GM19023 (cell line): ENCODE measurements around the gene SEPTIN6.
"Not testable (repeated sequence)": the region's sequence is repeated elsewhere in the genome, so short reads cannot be mapped to it uniquely, and the experiment has no call there.

Experiments
- ATAC-seq: cut with Tn5 transposase; IDR thresholded peaks from one replicate; pipeline ENCODE4 v1.9.1; 2021; ENCODE audit warnings: mild to moderate bottlenecking, moderate library complexity; ENCODE audit not compliant: unreplicated experiment

The SEPTIN6 gene

GRCh38 chrX:119692191-119693039 lies 553 bp downstream of the SEPTIN6 start:
- ATAC-seq = peak; percentile 17

- ATAC-seq = no peak
Observed at GRCh38 chrX:119690921-119691716, 1.8 kb downstream of the SEPTIN6 start.

- no peak for ATAC-seq
Observed at GRCh38 chrX:119688911-119689321, 4.1 kb downstream of the SEPTIN6 start.

GRCh38 chrX:119687661-119688413 lies 5.1 kb downstream of the SEPTIN6 start:
- no peak for ATAC-seq

GRCh38 chrX:119686087-119686691 lies 6.8 kb downstream of the SEPTIN6 start:
- ATAC-seq = peak; percentile 37

GRCh38 chrX:119685225-119686066 lies 7.5 kb downstream of the SEPTIN6 start:
- ATAC-seq = peak; percentile 41

GRCh38 chrX:119684916-119685224 lies 8.1 kb downstream of the SEPTIN6 start:
- ATAC-seq = no peak

GRCh38 chrX:119684312-119684711 lies 8.7 kb downstream of the SEPTIN6 start:
- not testable (repeated sequence) for ATAC-seq

GRCh38 chrX:119682019-119682989 lies 10.7 kb downstream of the SEPTIN6 start:
- ATAC-seq = peak; percentile 17

- no peak for ATAC-seq
Observed at GRCh38 chrX:119677654-119677981, 15.3 kb downstream of the SEPTIN6 start.

- no peak for ATAC-seq
Observed at GRCh38 chrX:119676949-119677653, 15.9 kb downstream of the SEPTIN6 start.

- no peak for ATAC-seq
Observed at GRCh38 chrX:119673336-119673735, 19.6 kb downstream of the SEPTIN6 start.

GRCh38 chrX:119672426-119672825 lies 20.5 kb downstream of the SEPTIN6 start:
- ATAC-seq = no peak

- ATAC-seq = no peak
Observed at GRCh38 chrX:119669424-119670037, 23.4 kb downstream of the SEPTIN6 start.

- no peak for ATAC-seq
Observed at GRCh38 chrX:119667111-119667878, 25.7 kb downstream of the SEPTIN6 start.

GRCh38 chrX:119664877-119665276 lies 28.1 kb downstream of the SEPTIN6 start:
- ATAC-seq = not testable (repeated sequence)

- no peak for ATAC-seq
Observed at GRCh38 chrX:119661486-119661885, 31.5 kb downstream of the SEPTIN6 start.
